GM19025 (cell line): ENCODE measurements around the gene PCBP1.
A peak's percentile ranks its signal among the peaks of the same experiment; 100 is the strongest.
"Not testable (repeated sequence)": the region's sequence is repeated elsewhere in the genome, so short reads cannot be mapped to it uniquely, and the experiment has no call there.

Experiments
- ATAC-seq: cut with Tn5 transposase; IDR thresholded peaks from one replicate; pipeline ENCODE4 v1.9.1; 2021; ENCODE audit warnings: mild to moderate bottlenecking, low read depth, moderate library complexity; ENCODE audit not compliant: unreplicated experiment

Gene PCBP1

DNA sequence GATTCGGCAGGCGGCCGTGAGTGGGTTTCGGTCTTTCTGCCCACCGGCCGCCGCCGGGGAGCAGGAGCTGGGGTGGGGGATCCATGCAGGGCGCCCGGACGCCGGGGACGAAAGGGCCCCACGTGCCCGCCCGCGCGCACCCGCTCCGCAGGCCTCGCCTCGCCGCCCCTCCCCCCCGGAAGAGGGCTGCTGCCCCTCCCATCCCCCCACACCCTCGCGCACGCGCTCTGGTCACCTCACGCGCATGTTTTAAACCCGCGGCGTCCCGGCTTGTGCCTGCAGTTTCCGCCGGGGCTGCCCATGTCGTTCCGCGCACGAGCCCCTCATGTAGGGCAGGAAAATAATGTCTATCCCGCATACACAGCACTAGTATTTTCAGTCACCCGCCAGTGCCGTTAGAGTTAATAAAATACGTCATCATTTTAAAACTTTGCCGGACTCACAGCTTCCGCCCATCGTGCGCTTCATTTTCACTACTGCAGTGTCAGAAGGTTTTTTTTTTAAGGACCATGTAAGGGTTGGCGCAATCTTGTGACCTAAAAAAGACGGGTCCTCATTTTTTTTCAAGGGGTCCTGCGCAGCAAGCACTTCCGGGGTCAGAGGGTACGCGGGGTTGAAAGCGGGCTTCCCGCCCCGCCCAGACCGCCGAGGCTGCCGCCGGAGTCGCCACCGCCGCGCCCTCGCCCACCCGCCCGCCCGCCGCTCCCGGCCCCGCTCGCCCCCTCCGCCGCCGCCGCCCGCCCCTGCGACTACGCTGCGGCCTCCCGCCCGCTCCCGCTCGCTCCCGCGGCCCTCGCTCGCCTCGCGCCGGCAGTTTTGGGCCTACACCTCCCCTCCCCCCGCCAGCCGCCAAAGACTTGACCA lies at the start of gene PCBP1:
Gene PCBP1 (plus strand): TSS at position 640 of the 864 bp plus-strand sequence. CDS start 267 bp downstream, outside the sequence.
- ATAC-seq = peak; percentile 29

DNA sequence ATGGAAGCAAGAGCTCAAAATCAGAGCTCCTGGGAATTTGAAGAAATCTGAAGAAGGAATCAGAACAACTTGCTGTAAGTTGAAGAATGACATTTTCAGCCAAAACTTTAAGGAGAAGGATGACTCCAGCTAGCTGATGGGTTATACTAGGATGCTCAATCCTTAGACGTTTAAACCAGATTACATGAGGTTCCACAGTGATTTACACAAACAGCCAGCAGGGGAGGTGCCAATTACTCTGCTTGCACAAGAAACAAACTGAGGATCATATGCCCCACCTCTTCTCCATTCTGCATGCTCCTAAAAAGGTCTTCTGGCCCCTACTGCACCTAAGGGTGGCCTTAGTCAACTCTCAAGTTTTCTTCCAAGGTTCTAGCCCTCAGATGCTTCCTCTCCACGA lies 47.9 kb upstream of the PCBP1 start:
- ATAC-seq = no peak

DNA sequence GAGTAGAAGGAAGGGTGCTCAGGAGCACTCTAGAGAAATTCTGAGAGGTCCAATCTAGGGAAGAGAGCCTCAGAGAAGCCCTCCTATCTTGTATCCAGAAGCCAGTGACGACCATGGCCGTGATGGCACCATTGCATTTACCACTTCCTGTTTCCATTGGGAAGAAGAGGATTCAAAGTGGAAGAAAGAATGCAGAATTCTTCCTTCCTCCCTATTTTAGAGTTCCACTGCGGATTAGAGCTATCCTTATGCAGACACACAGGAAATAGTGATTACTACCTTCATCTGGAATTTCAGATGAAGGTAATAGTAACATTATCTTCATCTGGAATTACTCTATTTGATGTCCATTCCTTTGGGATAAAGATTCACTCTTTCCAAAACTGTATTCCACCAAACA lies 45.6 kb upstream of the PCBP1 start:
- no peak for ATAC-seq

GRCh38 chr2:70042246-70042645 lies 45.0 kb upstream of the PCBP1 start:
- no peak for ATAC-seq

DNA sequence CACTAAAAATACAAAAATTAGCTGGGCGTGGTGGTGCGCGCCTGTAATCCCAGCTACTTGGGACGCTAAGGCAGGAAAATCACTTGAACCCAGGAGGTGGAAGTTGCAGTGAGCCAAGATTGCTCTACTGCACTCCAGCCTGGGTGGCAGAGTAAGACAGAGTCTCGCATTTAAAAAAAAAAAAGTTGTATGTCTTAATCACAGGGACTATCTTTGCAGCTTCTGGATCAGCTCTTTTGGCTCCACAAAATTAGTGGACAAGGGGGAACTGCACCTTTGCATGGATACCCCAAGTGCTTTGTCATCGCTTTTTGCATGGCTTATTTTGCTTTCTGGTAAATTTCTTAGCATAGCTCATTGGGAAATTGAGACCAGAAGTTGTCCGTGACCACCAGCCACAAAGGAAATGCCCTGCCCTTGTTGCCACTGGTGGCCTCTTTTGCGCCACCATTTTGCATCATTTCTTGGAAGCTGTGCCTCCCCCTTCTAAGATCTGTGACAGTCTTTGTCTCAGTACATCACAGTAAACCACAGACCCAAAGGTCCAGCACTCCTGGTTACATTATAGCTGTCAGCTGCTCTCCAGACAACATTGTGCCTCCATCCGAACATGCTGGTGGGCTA lies 43.9 kb upstream of the PCBP1 start:
- ATAC-seq = no peak

DNA sequence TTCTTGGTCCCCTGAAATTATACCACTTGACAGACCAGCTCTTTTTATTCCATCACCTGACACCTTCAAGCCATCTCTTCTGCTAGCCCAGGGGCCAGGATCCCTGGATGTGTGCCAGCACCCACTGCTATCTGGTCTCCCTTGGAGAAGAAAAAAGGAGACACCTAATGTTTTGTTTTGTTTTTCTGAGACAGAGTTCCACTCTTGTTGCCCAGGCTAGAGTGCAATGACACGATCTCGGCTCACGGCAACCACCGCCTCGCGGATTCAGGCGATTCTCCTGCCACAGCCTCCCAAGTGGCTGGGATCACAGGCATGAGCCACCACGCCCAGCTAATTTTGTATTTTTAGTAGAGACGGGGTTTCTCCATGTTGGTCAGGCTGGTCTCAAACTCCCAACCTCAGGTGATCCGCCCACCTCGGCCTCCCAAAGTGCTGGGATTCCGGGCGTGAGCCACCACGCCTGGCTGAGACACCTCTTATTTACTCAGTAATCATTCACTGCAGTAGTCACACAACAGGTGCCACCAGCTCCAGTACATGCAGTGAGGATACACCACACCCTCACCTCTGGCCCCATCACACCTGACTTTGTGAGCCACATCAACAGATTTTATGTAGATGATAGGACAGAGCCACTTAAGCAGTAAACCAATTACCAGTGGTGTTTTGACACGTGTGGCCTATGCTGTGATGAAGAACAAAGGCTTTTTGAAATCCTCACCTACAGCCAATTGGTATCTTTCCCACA lies 42.8 kb upstream of the PCBP1 start:
- ATAC-seq = no peak

- ATAC-seq = no peak
These were observed 41.9 kb upstream of the PCBP1 start for GRCh38 chr2:70045405-70045804.

DNA sequence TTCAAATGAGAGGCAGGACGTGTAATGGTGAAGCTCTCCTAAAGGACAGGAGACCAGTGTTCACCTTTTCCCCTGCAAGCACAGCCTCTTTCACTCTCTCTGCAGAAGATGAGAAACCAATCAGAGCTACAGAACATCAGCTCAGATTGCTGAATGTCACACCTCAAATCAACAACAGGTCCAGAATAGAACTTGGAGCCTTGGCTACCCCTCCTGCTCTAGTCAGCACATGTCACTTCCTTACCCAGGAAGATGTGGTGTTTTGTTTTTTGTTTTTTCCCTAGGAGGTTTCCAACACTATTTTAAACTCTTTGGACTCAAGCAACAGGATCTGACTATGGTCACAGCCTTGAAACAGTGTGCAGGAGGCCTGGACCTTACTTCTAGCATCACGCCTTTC lies 41.3 kb upstream of the PCBP1 start:
- no peak for ATAC-seq

DNA sequence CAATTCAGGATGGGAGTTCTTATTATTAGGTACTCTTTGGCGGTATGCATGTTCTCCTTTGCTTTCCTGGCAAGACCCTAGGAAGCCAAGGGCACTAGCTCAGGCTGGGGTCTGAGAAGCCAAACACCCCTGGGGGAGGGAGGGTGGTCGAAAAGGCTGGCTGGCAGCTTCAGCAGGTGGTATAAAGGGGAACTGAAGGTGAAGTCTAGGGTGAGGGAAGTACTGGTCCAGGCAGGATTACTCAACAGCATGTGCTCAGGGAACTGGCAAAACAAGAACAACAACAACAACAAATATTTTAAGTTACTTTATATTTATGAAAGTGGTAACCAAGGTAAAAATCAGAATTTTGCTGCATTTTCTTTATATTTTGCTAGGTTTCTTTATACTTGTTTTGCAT lies 40.7 kb upstream of the PCBP1 start:
- ATAC-seq = no peak

DNA sequence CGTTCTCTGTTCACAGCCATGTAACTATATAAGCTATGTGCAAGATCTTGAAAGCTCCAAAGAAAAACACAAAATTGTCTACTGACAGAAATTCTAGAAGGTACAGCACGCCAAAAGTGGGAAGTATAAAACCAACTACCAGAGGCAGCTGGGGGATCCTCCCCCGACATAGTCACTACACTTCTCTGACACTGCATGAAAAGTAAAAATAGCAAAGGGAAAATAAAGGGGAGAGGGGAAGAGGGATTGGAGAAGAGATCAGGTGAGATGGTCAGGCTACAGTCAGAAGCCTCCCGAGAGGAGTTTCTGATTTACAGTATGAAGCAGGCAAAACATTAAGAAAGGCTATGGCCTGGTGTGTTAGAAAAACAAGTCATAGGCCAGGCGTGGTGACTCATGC lies 39.8 kb upstream of the PCBP1 start:
- no peak for ATAC-seq

DNA sequence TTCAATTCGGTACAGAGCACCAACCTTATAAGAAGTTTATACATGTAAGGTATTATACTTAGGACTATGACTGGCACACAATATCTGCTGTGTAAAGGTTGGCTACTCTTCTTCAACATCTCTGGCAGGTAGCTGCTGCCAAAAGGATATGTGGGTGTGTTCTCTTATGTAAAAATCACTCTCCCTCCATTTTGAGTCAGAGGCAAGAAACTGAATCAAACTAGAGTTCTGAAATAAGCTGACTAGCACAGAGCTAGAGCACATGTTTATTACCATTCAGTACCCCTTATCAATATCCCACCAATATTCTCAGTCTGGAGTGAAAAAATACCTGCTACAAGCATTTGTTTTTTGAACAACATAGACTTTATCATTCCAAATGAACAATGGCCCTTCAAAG lies 38.0 kb upstream of the PCBP1 start:
- no peak for ATAC-seq

GRCh38 chr2:70050631-70051425 lies 36.4 kb upstream of the PCBP1 start:
- ATAC-seq = no peak

DNA sequence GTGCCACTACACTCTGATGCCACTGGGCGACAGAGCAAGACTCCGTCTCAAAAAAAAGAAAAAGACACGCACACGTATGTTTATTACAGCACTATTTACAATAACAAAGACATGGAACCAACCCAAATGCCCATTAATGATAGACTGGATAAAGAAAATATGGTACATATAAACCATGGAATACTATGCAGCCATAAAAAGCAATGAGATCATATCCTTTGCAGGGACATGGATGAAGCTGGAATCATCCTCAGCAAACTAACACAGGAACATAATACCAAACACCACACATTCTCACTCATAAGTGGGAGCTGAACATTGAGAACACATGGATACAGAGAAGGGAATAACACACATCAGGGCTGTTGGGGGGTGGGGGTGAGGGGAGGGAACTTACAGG lies 32.0 kb upstream of the PCBP1 start:
- not testable (repeated sequence) for ATAC-seq

DNA sequence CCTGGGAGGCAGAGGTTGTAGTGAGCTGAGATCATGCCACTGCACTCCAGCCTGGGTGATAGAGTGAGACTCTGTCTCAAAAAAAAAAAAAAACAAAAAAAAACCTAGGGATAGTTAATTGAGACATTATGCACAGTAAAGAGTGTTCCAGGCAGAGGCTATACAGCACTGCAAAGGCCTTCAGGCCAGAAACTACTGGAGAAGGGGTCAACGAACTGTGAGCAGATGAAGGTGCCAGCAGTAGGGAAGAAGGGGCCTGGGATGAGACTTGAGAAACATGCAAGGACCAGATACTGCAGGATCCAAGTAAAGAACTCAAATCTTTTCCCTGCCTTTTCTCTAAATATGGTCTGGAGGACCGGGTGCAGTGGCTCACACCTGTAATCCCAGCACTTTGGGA lies 26.0 kb upstream of the PCBP1 start:
- no peak for ATAC-seq

GRCh38 chr2:70062270-70062669 lies 25.0 kb upstream of the PCBP1 start:
- no peak for ATAC-seq

DNA sequence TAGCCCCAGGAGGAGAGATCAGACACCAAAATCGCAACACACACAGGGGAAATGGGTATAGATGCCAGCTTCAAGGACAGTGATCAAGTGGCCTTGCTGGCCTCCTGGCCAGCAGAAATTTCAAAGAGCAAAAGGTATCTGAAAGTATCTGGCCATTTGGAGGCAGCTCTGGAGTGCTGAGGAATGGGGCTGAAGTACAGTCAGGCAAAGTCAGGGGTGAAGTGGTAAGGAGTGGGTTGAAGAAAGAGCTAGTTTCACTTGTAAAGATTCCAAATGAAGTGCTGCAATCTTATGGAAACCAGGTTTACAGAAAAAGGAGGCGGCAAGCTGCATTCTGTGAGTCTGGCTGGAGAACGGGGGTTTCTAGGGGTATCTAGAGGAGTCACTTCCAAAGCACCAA lies 19.2 kb upstream of the PCBP1 start:
- no peak for ATAC-seq

DNA sequence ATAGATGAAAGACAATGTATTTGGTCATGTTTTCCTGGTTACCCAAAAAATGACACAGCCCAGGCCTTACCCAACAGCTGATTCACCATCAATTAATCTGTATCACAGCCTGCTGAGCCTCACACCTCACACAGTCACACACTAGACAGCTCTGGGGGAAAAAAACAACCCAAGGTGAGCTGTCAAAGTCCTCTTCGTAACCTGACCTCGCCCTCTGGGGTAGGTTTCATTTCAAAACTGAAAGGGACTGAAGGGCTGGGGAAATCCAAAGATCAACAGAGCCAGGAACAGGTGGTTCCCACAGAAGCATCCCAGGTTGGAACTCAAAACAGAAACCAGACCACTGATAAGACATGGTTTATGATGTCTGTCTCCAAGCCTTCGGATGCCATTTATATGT lies 18.2 kb upstream of the PCBP1 start:
- peak; percentile 82 for ATAC-seq

DNA sequence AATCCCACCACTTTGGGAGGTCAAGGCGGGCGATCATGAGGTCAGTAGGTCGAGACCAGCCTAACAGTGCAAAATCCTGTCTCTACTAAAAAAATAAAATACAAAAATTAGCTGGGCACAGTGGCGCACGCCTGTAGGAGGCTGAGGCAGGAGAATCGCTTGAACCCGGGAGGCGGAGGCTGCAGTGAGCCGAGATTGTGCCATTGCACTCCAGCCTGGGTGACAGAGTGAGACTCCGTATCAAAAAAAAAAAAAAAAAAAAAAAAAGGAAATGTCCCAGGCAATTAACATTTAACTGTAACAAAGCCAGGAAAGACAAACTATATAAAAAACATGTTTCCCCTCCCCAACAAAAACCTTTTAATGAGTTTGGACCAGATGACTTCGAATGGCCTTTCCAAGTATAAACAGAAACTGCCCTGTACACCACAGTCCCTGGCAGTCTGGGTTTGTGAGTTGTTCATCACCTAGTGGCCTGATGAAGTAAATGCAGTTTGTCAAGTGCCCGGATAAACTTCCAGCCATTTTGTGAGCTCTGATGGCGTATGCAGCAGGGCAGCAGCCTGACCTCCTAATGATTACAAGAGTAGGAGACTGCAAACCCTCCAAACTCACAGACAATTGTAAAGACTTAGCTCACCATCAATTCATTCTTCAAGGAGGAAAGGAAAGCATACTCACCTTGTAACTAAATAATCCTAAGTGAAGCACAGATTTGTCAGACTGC lies 16.6 kb upstream of the PCBP1 start:
- ATAC-seq = peak; percentile 50

GRCh38 chr2:70073493-70073892 lies 13.8 kb upstream of the PCBP1 start:
- ATAC-seq = no peak

- no peak for ATAC-seq
These were observed 8.9 kb upstream of the PCBP1 start for GRCh38 chr2:70078384-70078783.
